Right atrium auricular region (tissue), 2 donors: Measurements from ENCODE around the gene YWHAB. TPM values are rescaled to one million over a fixed set of nuclear protein-coding genes. Genes with fewer than 3 reads are reported as not detected.
A peak's percentile ranks its signal among the peaks of the same experiment; 100 is the strongest.

ENCODE experiments used
- DNase-seq: peaks from one replicate; pipeline ENCODE4 v3.0.0-alpha.2; 2019; ENCODE audit warnings: low spot score
- H3K27ac ChIP-seq, 2 donors: fragments of 200-600 bp; sonication (generic); 1 replicate in 1 of 2; 2 replicates in 1 of 2; pipeline ENCODE4 v1.5.1; 2016 to 2019
- H3K27me3 ChIP-seq, 2 donors: fragments of 200-600 bp; sonication (generic); one replicate each; pipeline versions ENCODE4 v1.5.1 to v1.6.0; 2017 to 2019
- H3K36me3 ChIP-seq: fragments of 200-600 bp; sonication (generic); one replicate; pipeline ENCODE4 v1.5.1; 2016
- H3K4me1 ChIP-seq, 2 donors: fragments of 200-600 bp; sonication (generic); one replicate each; pipeline versions ENCODE4 v1.5.1 to v1.6.0; 2017 to 2019
- H3K4me3 ChIP-seq, 2 donors: fragments of 200-600 bp; sonication (generic); 1 replicate in 1 of 2; 2 replicates in 1 of 2; pipeline ENCODE4 v1.5.1; 2017 to 2019; ENCODE audit warnings: mild to moderate bottlenecking in 1 of 2, moderate library complexity in 1 of 2
- H3K9me3 ChIP-seq, 2 donors: fragments of 200-600 bp; sonication (generic); one replicate each; pipeline ENCODE4 v1.5.1; 2019
- total RNA-seq, 2 donors: library from RNA; depleted of rRNA; stranded (reverse); fragments of >200 nt; gene quantifications; one replicate each; pipeline ENCODE4 v1.1.0, GENCODE V29; 2016
- TF ChIP-seq, protein P1 (sequence below), 2 donors: fragments of 200-600 bp; sonication (generic); IDR thresholded peaks; one replicate each; pipeline ENCODE4 v1.5.1; 2019; ENCODE audit warnings: antibody characterized with exemption in 2 of 2

Gene YWHAB
- total RNA-seq = 10 to 100 TPM; 75.9 to 78.5 TPM

DNA sequence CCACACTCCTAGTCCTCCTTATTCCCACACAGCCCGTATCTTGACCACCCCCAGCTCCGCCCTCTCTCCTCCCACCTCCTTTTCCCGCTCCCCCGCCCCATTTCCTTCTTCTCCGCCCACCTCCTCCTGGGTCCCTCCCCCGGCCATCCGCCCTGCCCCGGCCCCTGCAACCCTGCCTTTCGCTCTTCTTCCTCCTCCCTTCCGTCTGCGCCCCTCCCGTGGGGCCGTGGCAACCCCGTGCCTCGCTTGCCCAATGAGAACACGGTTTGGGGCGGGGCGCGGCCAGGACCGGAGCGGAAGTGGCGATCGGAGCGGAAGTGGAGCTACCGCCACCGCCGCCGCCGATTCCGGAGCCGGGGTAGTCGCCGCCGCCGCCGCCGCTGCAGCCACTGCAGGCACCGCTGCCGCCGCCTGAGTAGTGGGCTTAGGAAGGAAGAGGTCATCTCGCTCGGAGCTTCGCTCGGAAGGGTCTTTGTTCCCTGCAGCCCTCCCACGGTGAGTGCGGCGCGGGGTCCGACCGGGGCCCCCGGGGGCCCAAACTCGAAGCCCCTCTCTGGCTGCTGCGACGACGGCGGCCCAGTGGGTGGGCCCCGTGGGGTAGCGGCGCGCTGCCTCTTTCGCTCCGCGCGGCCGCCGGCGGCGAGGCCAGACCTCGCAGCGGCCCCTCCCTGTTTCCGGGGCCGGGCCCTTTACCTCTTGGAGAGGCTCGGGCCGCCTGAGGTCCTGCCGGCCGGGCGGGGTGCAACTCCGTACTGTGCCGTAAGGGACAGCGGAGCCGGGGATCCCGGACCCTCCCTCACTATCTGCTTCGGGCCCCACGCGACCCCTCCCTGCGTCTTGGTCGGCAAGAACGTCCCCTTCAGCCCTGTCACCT lies at the start of gene YWHAB:
Gene YWHAB (plus strand): TSS at position 314 of the 874 bp plus-strand sequence. CDS start 15,829 bp downstream, outside the sequence.
- no peaks in the 10 kb centered on the region for H3K36me3 ChIP-seq
- DNase-seq = peak; percentile 99
- H3K4me3 ChIP-seq = peak within 1 kb of the TSS; percentile 95 to 99
- no peaks in the 10 kb centered on the region for H3K9me3 ChIP-seq
- H3K4me1 ChIP-seq = peaks cover 0 to 47% of the 10 kb centered on the region in 2 donors
- H3K27me3 ChIP-seq = no peaks in the 10 kb centered on the region
- TF ChIP-seq, protein P1, sequence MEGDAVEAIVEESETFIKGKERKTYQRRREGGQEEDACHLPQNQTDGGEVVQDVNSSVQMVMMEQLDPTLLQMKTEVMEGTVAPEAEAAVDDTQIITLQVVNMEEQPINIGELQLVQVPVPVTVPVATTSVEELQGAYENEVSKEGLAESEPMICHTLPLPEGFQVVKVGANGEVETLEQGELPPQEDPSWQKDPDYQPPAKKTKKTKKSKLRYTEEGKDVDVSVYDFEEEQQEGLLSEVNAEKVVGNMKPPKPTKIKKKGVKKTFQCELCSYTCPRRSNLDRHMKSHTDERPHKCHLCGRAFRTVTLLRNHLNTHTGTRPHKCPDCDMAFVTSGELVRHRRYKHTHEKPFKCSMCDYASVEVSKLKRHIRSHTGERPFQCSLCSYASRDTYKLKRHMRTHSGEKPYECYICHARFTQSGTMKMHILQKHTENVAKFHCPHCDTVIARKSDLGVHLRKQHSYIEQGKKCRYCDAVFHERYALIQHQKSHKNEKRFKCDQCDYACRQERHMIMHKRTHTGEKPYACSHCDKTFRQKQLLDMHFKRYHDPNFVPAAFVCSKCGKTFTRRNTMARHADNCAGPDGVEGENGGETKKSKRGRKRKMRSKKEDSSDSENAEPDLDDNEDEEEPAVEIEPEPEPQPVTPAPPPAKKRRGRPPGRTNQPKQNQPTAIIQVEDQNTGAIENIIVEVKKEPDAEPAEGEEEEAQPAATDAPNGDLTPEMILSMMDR (IDR thresholded peaks at IDR 0.05) = no peak
- H3K27ac ChIP-seq = peak within 1 kb of the TSS; percentile 96

DNA sequence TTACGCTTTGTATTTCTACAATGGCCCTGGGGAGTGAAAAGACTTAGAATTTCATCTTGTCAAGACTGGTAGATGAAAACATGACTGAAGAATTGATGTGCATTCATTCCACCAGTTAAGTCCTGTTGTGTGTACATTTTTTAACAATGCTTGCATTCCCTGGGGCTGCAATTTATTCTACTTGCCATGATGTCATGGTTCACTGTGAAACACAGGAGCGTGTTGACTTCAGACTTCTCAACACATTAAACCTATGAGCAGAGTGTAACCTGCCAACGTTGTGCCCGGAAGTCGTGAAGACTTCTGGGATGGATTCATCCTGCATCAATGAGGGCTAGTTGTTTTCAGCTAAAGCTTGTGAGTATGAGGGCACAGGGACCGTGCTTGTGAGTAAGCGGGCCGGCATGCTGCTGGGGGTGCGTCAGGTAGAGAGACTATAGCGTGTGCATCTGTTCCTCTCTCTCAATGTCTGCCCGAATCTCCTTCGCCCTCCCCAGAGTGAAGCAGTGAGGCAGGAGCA lies 48.8 kb upstream of the YWHAB start:
- no peak for DNase-seq
- no peaks in the 10 kb centered on the region for H3K4me1 ChIP-seq
- TF ChIP-seq, protein P1 (IDR thresholded peaks at IDR 0.05) = no peak
- no peak overlapping the region for H3K27ac ChIP-seq
- H3K9me3 ChIP-seq = peaks cover 0 to 11% of the 10 kb centered on the region in 2 donors
- H3K4me3 ChIP-seq = no peak overlapping the region
- no peaks in the 10 kb centered on the region for H3K27me3 ChIP-seq
- no peaks in the 10 kb centered on the region for H3K36me3 ChIP-seq

DNA sequence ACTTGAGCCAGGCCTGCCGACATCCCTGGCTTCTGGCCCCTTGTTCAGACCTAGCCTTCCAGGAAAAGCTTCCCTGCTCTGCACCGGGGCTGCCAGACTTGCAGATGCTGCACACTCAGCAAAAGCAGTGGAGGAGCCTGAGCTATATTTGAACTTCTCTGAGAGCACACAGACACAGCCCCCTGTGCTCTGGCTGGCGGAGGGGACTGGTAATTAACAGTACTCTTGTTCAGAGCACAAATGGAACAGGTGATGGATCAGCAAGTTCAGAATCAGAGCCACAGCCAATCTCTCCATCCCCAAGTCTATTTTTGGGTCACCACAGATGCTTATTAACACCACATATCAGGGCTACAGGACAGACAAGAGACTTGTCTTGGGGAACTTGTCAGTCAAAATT lies 47.6 kb upstream of the YWHAB start:
- no peaks in the 10 kb centered on the region for H3K27me3 ChIP-seq
- H3K9me3 ChIP-seq = peaks cover 0 to 11% of the 10 kb centered on the region in 2 donors
- no peaks in the 10 kb centered on the region for H3K36me3 ChIP-seq
- DNase-seq = no peak
- H3K4me3 ChIP-seq = no peak overlapping the region
- H3K4me1 ChIP-seq = no peaks in the 10 kb centered on the region
- TF ChIP-seq, protein P1 (IDR thresholded peaks at IDR 0.05) = no peak
- no peak overlapping the region for H3K27ac ChIP-seq

DNA sequence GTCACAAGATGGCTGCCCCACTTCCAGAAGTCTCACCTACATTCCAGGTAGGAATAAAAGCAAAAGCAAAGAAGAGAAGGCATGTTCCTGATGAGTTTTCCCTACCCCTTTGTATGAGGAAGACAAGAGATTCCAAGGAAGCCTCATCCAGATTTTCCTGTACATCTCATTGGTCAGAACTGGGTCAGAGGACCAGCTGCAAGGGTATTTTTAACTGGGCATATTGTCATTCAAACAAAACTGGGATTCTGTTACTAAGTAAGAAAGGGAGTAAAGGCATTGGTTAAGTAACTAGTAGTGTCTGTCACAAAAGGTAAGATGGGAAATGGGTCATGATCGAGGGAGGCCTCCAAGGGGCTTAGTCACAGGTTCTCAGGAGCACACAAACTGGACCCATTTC lies 47.0 kb upstream of the YWHAB start:
- Histone ChIP-seq H3K4me3 (no peak overlapping the region), H3K27ac (no peak overlapping the region), H3K9me3 (peaks cover 0 to 8% of the 10 kb centered on the region in 2 donors), H3K36me3 (no peaks in the 10 kb centered on the region), H3K27me3 (no peaks in the 10 kb centered on the region), H3K4me1 (no peaks in the 10 kb centered on the region)
- no peak for DNase-seq
- TF ChIP-seq, protein P1 (IDR thresholded peaks at IDR 0.05) = no peak

DNA sequence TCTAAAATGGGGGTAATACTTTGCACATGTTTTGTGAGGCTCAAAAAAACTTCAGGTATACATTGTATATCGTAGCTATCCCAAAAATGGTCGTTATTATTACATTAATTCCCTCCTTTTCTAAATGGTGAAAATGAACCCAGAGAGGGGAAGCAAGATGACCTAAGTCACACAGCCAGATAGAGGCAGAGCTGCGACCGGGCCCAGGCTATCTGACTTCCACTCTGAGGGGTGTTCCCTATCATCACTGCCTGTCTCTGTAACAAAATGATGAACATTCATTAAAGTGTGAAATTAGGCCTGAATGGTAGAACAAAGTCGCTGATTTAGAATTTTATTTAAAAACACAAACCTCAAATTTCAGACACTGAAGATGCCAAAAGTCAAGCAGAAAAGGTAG lies 46.0 kb upstream of the YWHAB start:
- Histone ChIP-seq H3K36me3 (no peaks in the 10 kb centered on the region), H3K27ac (no peak overlapping the region), H3K27me3 (no peaks in the 10 kb centered on the region), H3K4me3 (no peak overlapping the region), H3K4me1 (no peaks in the 10 kb centered on the region), H3K9me3 (peaks cover 0 to 6% of the 10 kb centered on the region in 2 donors)
- TF ChIP-seq, protein P1 (IDR thresholded peaks at IDR 0.05) = no peak
- DNase-seq = no peak
